Spleen (tissue), 11 donors: ENCODE results near the gene MOXD1. TPM values are rescaled to one million over a fixed set of nuclear protein-coding genes. Genes with fewer than 3 reads are reported as not detected.

ENCODE experiments used
- DNase-seq: peaks from one replicate; pipeline ENCODE4 v3.0.0-alpha.2; 2020
- H3K27ac ChIP-seq, 8 donors: fragments of 200-600 bp; sonication (generic) in 7 of 8; 1 replicate in 4 of 8; 2 replicates in 4 of 8; pipeline versions ENCODE4 v1.5.0 to v1.8.0; 2016 to 2021; ENCODE audit warnings: inconsistent platforms in 4 of 8, mild to moderate bottlenecking in 4 of 8, moderate library complexity in 1 of 8
- H3K27me3 ChIP-seq, 7 donors: fragments of 200-600 bp; sonication (generic) in 6 of 7; replicated peaks in 1 of 7; 1 replicate in 4 of 7; 2 replicates in 3 of 7; pipeline versions ENCODE4 v1.5.0 to v1.8.0; 2016 to 2021; ENCODE audit warnings: inconsistent platforms in 3 of 7, mild to moderate bottlenecking in 1 of 7
- H3K36me3 ChIP-seq, 6 donors: fragments of 200-600 bp; sonication (generic) in 5 of 6; 1 replicate in 4 of 6; 2 replicates in 2 of 6; pipeline versions ENCODE4 v1.5.0 to v1.8.0; 2016 to 2021; ENCODE audit warnings: inconsistent platforms in 2 of 6
- H3K4me1 ChIP-seq, 6 donors: fragments of 200-600 bp; sonication (generic) in 5 of 6; 1 replicate in 3 of 6; 2 replicates in 3 of 6; pipeline versions ENCODE4 v1.5.0 to v1.8.0; 2016 to 2021; ENCODE audit warnings: inconsistent platforms in 3 of 6
- H3K4me3 ChIP-seq, 8 donors: fragments of 200-600 bp; sonication (generic) in 7 of 8; 1 replicate in 4 of 8; 2 replicates in 4 of 8; pipeline versions ENCODE4 v1.5.0 to v1.8.0; 2016 to 2021; ENCODE audit warnings: inconsistent platforms in 4 of 8, mild to moderate bottlenecking in 4 of 8, moderate library complexity in 2 of 8
- H3K9me3 ChIP-seq, 8 donors: fragments of 200-600 bp; sonication (generic) in 7 of 8; 1 replicate in 4 of 8; 2 replicates in 4 of 8; pipeline versions ENCODE4 v1.5.0 to v1.8.0; 2016 to 2021; ENCODE audit warnings: inconsistent platforms in 4 of 8
- CTCF ChIP-seq, 11 experiments: fragments of 200-600 bp in 7 of 11; fragments of 450-650 bp in 4 of 11; sonication (generic) in 4 of 11; IDR thresholded peaks in 8 of 11; conservative IDR thresholded peaks in 3 of 11; 1 replicate in 7 of 11; 2 replicates in 4 of 11; pipeline versions ENCODE4 v1.4.0 to v1.8.0; 2016 to 2021; ENCODE audit warnings: antibody characterized with exemption in 11 of 11, inconsistent platforms in 4 of 11, mild to moderate bottlenecking in 1 of 11
- POLR2A ChIP-seq, 3 donors: fragments of 450-650 bp; IDR thresholded peaks; one replicate each; pipeline ENCODE4 v1.5.1; 2017; ENCODE audit warnings: antibody characterized with exemption in 3 of 3, mild to moderate bottlenecking in 1 of 3
- POLR2AphosphoS5 ChIP-seq, 3 donors: sonication (generic); formaldehyde crosslinking; IDR thresholded peaks; one replicate each; pipeline ENCODE4 v1.5.1; 2017; ENCODE audit warnings: antibody characterized with exemption in 3 of 3
- WGBS, 5 donors: extraction: QIAGEN DNeasy Blood & Tissue Kit in 3 of 5; methylation state at CpG; one replicate each; pipeline versions ENCODE4 v1.1.5 to v1.1.7; 2013 to 2018; 5-methylcytosine and 5-hydroxymethylcytosine counted together
- intact Hi-C: fragments of 100-400 bp; cut with DNase I; formaldehyde crosslinking; loops from one replicate; pipeline ENCODE4 v1.15.0; 2023; ENCODE audit warnings: low total_unique reads
- polyA plus RNA-seq, 3 donors: library from polyadenylated mRNA; stranded (reverse); fragments of 200-250 nt; gene quantifications; one replicate each; pipeline ENCODE4 v1.2.1, GENCODE V29; 2013
- total RNA-seq, 7 donors: library from RNA; depleted of rRNA in 3 of 7; stranded (reverse); fragments of >200 nt in 3 of 7; fragmentation: NEBNext Ultra II Directional in 4 of 7; extraction: Animal tissue kit (Norgen Biotek cat#: 25700) in 4 of 7; gene quantifications; one replicate each; pipeline versions ENCODE4 v1.1.0 to v1.2.1, GENCODE V29; 2016 to 2021
- donor health status: healthy with polysubstance abuse.
- donor health status: DM: no; HTN: no; CAD: no; lungs with moderate emphysema.
- donor health status: DM: no; HTN: no; CAD: no.
- donor health status: Bipolar disorder and iron deficiency.
- donor health status: healthy.
- donor health status: DM: no; HTN: no; CAD: no.
- donor health status: DM: yes; HTN: yes; CAD: no.

Gene MOXD1
- total and polyA plus RNA-seq, 10 donors = 2.9 to 10.2 (median 6.1) TPM

GRCh38 chr6:132246632-132247270 is 154.5 kb downstream of the MOXD1 start:
- intact Hi-C loops = no loop called here
- no peak for TF ChIP-seq POLR2AphosphoS5 (IDR thresholded peaks at IDR 0.05)
- no peak for TF ChIP-seq CTCF (IDR thresholded peaks at IDR 0.05 in 8 of 11, conservative IDR thresholded peaks at IDR 0.05 in 3 of 11)
- no peak for TF ChIP-seq POLR2A (IDR thresholded peaks at IDR 0.05)
- no peak for DNase-seq
- Histone ChIP-seq H3K36me3 (no peaks in the 10 kb centered on the region), H3K9me3 (no peaks in the 10 kb centered on the region), H3K4me1 (no peaks in the 10 kb centered on the region), H3K4me3 (no peak overlapping the region), H3K27me3 (no peaks in the 10 kb centered on the region), H3K27ac (no peak overlapping the region)
- WGBS, 5 donors = 89 to 95% (median 91%) methylated on average over 16 of the region's 16 CpGs

DNA sequence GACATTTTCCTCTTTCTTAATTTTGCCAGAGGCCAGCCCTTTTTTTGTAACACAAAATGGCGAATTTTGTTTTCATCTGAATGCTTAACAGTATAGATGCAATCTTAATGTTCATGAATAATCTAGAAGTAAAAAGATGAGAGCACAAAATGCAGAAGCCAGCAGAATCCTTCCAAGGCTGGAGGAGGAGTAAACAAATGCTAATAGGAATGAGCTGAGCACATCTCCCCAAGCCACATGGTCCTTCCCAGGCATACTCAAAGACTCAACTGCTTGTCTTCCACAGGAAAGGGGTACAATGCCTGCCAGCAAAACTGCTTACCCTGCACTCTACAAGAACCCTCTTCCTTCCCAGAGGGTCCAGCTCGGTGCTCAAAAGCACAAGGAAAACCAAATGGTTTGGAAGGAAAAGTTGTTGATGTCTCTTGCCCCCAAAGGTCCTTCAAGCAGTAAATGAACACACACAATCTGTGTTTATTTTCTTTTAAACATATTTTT is 155.1 kb downstream of the MOXD1 start:
- TF ChIP-seq CTCF (IDR thresholded peaks at IDR 0.05 in 8 of 11, conservative IDR thresholded peaks at IDR 0.05 in 3 of 11) = no peak
- no peak for TF ChIP-seq POLR2AphosphoS5 (IDR thresholded peaks at IDR 0.05)
- TF ChIP-seq POLR2A (IDR thresholded peaks at IDR 0.05) = no peak

More for the DNA sequence above, 155.1 kb downstream of the MOXD1 start:
- no peaks in the 10 kb centered on the region for H3K27me3 ChIP-seq
- DNase-seq = no peak
- intact Hi-C loops = no loop called here
- no peak overlapping the region for H3K4me3 ChIP-seq
- H3K4me1 ChIP-seq = no peaks in the 10 kb centered on the region
- no peaks in the 10 kb centered on the region for H3K9me3 ChIP-seq
- H3K27ac ChIP-seq = no peak overlapping the region
- 67 to 79% (median 76%) methylated on average over 2 of the region's 2 CpGs for WGBS, 5 donors
- no peaks in the 10 kb centered on the region for H3K36me3 ChIP-seq

Other genes with a start within 250 kb of the MOXD1 start
- gene STX7, start 111.6 kb upstream of the MOXD1 start, total RNA-seq = 100 to 1,000 TPM in 3 of 7 donors, 10 to 100 TPM in 4; 70.7 to 114 (median 87.9) TPM
- 10 to 100 TPM; 14.4 to 28.5 (median 25.2) TPM for gene STX7, start 111.6 kb upstream of the MOXD1 start, polyA plus RNA-seq
- gene TAAR9, start 136.8 kb upstream of the MOXD1 start, total RNA-seq = not detected
- not detected for gene TAAR9, start 136.8 kb upstream of the MOXD1 start, polyA plus RNA-seq
- not detected for gene TAAR8, start 151.2 kb upstream of the MOXD1 start, total RNA-seq
- not detected for gene TAAR8, start 151.2 kb upstream of the MOXD1 start, polyA plus RNA-seq
- gene TAAR6, start 168.8 kb upstream of the MOXD1 start, total RNA-seq = not detected
- gene TAAR6, start 168.8 kb upstream of the MOXD1 start, polyA plus RNA-seq = not detected
- gene TAAR5, start 188.3 kb upstream of the MOXD1 start, total RNA-seq = not detected
- under 1 TPM in 1 of 3 donors, not detected in 2; 0.10 TPM for gene TAAR5, start 188.3 kb upstream of the MOXD1 start, polyA plus RNA-seq
- gene TAAR2, start 222.8 kb upstream of the MOXD1 start, total RNA-seq = not detected
- gene TAAR2, start 222.8 kb upstream of the MOXD1 start, polyA plus RNA-seq = not detected